ENCODE data around the gene FAU.

The FAU gene

GRCh38 chr11:65134952-65135632 is 13.2 kb upstream of the FAU start:
- DNase-seq: peak; percentile 83

GRCh38 chr11:65134240-65134951 is 12.5 kb upstream of the FAU start, which contains the start of gene SYVN1:
TSS of gene SYVN1 (minus strand) at chr11:65134519. CDS start at chr11:65133601, 918 bp downstream.
- DNase-seq: peak; percentile 84

- DNase-seq: no peak
These were observed 11.8 kb upstream of the FAU start for GRCh38 chr11:65133724-65134123.

- no peak for DNase-seq
These were observed 11.2 kb upstream of the FAU start for GRCh38 chr11:65132988-65133700.

GRCh38 chr11:65132238-65132987 is 10.5 kb upstream of the FAU start:
- DNase-seq: no peak

- DNase-seq: no peak
These were observed 9.9 kb upstream of the FAU start for GRCh38 chr11:65131895-65132237.

- DNase-seq: no peak
These were observed 9.5 kb upstream of the FAU start for GRCh38 chr11:65131417-65131776.

- no peak for DNase-seq
These were observed 8.9 kb upstream of the FAU start for GRCh38 chr11:65130631-65131416.

GRCh38 chr11:65129649-65130441 is 7.9 kb upstream of the FAU start:
- no peak for DNase-seq

GRCh38 chr11:65128182-65129145 is 6.5 kb upstream of the FAU start:
- no peak for DNase-seq

GRCh38 chr11:65127473-65128181 is 5.7 kb upstream of the FAU start:
- DNase-seq: no peak

GRCh38 chr11:65126624-65127274 is 4.8 kb upstream of the FAU start:
- DNase-seq: no peak

GRCh38 chr11:65125197-65126056 is 3.5 kb upstream of the FAU start:
- no peak for DNase-seq

GRCh38 chr11:65124480-65125196 is 2.7 kb upstream of the FAU start:
- no peak for DNase-seq

- DNase-seq: no peak
These were observed 478 bp downstream of the FAU start for GRCh38 chr11:65121447-65121864.

- DNase-seq: no peak
These were observed 1.1 kb downstream of the FAU start for GRCh38 chr11:65120831-65121230.

GRCh38 chr11:65119670-65119995 is 2.3 kb downstream of the FAU start:
- DNase-seq: no peak

All from NK-92 treated with Interleukin-12 subunit alpha and Interleukin-12 subunit beta, amount 100 ng/mL, for 24 hours (cell line).